Activated CD8-positive, alpha-beta memory T cell treated with anti-CD3 and anti-CD28 coated beads for 24 hours (primary cell): ENCODE data around the gene FAHD2B.
"Not testable (repeated sequence)": the region's sequence is repeated elsewhere in the genome, so short reads cannot be mapped to it uniquely, and the experiment has no call there.

Experiments used
- DNase-seq: peaks from one replicate; pipeline ENCODE4 v3.0.0-alpha.2; 2020

The FAHD2B gene, protein sequence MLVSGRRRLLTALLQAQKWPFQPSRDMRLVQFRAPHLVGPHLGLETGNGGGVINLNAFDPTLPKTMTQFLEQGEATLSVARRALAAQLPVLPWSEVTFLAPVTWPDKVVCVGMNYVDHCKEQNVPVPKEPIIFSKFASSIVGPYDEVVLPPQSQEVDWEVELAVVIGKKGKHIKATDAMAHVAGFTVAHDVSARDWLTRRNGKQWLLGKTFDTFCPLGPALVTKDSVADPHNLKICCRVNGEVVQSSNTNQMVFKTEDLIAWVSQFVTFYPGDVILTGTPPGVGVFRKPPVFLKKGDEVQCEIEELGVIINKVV

DNA sequence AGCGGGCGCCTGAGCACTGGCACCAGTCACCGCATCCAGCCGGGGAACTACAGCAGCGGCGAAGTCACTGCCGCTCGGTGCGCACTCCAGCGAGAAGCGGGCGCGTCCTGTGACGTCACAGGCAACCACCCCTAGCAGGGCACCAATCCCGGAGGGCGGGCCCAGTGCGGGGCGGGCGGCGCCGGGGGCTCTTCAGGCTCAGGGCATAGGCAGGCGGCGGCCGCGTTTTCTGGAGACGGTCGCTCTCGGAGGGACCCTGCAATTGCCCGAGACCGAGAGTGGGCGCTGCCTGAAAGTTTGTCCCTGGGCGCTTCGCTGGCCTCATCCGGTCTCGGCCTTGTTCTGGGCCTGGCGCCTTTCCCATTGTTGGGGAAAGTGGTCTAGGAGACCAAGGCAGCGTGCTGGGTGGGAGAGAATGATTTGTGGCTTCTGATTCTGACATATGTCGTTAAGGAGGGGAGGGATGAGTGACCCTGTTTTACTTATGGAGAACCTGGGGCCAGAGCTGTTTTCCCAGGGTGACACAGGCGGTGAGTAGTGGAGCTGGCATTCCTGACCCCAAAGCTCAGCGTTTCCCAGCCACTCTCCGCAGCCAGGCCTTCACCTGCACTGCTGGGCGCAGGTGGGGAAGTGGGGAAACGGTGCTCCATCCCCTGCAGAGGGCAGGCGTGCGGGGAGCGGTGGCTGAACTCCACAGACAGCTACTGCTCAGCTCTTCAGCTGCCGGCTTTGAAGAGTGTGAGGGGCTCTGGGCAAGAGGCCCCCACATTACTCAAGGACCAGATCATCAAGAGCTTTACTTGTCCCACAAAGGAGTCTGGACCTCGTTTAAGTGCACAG, at the start of gene FAHD2B:
Gene FAHD2B (minus strand): TSS at position 111 of the 840 bp plus-strand sequence. CDS start 3,176 bp downstream, outside the sequence.
- peak; percentile 88 for DNase-seq

DNA sequence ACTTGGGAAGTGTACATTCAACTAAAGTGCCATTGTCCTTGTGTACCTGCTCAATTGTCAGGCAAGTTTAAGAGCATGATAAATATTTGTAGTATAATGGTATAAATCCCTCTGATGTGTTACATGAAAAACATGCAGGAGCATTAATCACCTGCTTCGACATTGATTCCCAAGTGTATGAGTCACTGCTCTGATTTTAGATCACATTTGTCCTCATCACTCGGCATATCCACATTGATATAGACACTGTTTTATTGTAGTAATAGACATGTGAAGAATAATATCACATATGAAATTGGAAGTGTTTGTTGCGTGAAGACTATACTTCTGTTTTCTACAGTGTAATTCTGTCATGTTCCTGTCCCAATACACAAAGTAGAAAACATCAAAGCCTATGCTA, 49.3 kb upstream of the FAHD2B start:
- not testable (repeated sequence) for DNase-seq

DNA sequence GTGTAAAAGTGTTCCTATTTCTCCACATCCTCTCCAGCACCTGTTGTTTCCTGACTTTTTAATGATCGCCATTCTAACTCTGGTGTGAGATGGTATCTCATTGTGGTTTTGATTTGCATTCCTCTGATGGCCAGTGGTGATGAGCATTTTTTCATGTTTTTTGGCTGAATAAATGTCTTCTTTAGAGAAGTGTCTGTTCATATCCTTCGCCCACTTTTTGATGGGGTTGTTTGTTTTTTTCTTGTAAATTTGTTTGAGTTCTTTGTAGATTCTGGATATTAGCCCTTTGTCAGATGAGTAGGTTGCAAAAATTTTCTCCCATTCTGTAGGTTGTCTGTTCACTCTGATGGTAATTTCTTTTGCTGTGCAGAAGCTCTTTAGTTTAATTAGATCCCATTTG, 34.4 kb upstream of the FAHD2B start:
- DNase-seq = not testable (repeated sequence)

DNA sequence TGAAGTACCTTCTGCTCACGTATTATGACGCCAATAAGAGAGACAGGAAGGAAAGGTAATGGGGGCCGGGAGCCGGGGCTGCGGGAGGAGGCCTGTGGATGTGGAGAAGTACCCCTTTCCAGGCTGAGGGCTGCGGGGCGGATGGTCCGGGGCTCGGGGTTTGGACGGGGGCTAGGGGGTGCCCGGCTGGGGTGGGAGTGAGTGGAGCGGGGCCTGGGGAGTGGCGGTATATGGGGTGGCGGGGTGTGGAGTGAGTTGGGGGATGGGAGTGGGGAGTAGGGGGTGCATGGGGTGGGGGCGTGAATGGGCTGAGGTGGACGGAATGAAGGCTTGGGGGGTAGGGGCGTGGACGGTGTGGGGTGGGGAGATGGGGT, 19.2 kb upstream of the FAHD2B start:
- not testable (repeated sequence) for DNase-seq

DNA sequence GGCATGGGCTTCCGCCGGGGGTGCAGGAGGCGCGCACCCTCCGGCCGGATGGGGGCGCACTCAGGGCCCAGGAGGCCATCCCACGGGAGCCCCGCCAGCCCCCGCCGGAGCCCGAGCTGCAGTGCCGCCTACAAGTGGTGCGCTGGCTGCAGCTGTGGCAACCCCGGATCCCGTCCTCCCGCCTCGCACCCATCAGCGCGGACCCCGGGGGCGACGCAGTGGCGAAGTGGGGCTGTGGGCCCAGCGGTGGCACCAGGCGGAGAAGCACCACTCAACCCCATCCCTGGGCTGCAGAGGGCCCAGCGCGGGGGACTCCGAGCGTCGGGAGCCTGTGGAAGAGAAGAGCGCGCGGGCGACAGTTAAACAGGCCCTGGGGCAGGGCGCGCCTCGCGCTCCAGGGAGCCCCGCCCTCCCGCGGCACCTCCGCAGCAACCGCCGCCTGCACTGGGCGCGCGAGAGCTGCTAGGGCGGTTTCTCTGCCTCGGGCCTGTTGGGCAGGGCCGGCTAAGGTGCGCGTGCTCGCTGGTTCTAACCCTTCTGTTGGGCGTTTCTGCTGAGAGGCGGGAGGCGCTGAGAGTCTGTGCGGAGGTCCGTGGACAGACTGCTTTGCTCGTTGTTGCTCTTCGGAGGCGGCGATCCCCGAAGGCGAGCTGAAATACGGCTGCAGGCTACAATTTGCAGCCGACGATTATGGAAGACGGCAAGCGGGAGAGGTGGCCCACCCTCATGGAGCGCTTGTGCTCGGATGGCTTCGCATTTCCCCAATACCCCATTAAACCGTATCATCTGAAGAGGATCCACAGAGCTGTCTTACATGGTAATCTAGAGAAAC, 18.6 kb upstream of the FAHD2B start, which contains the start of gene ANKRD36:
Gene ANKRD36 (plus strand): TSS at position 104 of the 832 bp plus-strand sequence. CDS start 587 bp downstream, at position 691.
- peak; percentile 95 for DNase-seq

DNA sequence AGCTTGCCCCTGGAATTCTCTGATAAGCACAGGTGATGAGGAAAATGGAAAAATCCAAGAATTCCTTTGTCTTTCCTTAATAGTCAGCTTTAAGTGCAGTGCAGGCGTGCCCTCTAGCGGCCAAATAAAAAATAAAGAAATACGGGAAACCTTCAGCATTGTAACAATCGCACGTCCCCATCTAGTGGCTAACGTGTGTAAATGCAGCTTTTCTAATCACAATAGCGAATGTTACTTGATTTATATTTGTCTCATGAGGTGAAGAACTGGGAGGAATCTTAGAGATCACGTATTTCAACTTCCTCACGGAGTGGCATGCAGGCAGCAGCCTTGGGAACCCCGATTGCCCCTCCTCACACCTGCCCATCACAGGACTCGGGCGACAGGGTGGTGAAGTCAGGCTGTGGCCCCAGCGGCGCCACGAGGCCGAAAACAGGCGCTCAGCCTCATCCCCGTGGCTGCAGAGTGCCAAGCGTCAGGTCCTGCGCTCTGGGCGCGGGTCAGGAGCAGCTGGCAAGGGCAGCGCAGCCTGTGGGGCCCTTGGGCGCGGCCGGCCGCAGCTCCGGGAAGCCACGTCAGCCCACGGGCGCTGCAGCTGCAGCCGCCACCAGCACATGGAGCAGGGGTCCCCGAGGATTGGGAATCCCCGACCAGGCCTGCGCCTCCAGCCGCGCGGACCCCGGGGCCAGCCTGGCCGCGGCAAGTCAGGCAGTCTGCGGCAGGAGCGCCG, 17.8 kb upstream of the FAHD2B start:
- DNase-seq = peak; percentile 86

DNA sequence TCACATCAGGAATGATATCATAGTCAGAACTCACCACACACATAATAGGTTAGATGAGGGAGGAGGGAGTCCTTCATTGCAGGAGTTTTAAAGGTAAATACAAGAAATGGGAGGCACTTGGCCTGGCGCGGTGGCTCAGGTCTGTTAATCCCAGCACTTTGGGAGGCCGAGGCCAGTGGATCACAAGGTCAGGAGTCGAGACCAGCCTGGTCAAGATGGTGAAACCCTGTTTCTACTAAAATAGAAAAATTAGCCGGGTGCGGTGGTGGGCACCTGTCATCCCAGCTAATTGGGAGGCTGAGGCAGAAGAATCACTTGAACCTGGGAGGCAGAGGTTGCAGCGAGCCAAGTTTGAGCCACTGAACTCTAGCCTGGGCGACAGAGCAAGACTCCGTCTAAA, 16.6 kb upstream of the FAHD2B start:
- DNase-seq = not testable (repeated sequence)

DNA sequence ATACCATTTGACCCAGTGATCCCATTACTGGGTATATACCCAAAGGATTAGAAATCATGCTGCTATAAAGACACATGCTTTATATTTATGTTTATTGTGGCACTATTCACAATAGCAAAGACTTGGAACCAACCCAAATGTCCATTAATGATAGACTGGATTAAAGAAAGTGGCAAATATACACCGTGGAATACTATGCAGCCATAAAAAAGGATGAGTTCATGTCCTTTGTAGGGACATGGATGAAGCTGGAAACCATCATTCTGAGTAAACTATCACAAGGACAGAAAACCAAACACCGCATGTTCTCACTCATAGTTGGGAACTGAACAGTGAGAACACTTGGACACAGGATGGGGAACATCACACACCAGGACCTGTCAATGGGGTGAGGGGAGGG, 12.2 kb upstream of the FAHD2B start:
- DNase-seq = not testable (repeated sequence)

DNA sequence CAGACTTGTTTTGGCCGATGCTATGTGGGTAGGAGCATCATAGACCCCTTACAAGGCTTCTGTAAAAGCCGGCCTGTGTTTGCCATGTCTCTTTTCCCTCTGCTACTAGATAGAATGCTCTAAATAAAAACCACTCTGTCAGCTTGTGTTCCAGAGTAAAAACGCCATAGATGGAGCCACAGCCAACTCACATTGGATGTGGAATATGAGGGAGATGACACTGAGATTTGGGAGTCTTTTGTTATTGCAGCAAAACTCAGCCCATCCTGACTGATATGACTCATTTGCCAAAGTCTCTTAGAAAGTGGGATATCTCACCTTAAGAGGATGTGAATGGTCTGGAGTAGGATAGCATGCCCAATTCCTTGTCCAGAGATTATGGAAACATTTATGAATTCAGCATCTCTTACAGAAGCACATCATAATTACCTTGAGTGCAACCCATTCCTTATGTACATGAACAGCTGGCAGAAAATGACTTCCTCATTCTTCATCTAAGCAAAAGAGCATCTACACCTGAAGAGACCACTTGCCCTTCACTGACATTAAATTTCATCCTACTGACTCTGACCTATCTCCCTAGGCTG, 4.2 kb upstream of the FAHD2B start:
- DNase-seq = not testable (repeated sequence)

DNA sequence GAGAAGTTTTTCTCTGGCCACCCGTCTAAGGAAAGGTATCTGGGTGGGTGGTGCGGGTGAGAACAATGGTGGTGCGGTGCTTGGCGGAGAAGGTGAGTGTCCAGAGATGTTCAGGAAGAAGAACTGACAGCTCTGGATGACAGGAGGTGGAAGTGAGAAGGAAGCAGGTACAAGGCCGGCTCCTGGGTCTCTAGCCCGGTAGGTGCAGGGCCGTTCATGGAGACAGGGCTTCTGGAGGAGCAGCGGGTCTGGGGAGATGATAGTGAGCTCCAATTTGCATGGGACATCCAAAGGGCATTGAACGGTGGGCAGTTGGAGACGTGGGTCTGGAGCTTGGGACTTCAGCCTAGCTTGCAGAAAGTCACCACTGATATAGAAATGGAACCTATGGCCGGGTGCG, 979 bp upstream of the FAHD2B start:
- DNase-seq = no peak

DNA sequence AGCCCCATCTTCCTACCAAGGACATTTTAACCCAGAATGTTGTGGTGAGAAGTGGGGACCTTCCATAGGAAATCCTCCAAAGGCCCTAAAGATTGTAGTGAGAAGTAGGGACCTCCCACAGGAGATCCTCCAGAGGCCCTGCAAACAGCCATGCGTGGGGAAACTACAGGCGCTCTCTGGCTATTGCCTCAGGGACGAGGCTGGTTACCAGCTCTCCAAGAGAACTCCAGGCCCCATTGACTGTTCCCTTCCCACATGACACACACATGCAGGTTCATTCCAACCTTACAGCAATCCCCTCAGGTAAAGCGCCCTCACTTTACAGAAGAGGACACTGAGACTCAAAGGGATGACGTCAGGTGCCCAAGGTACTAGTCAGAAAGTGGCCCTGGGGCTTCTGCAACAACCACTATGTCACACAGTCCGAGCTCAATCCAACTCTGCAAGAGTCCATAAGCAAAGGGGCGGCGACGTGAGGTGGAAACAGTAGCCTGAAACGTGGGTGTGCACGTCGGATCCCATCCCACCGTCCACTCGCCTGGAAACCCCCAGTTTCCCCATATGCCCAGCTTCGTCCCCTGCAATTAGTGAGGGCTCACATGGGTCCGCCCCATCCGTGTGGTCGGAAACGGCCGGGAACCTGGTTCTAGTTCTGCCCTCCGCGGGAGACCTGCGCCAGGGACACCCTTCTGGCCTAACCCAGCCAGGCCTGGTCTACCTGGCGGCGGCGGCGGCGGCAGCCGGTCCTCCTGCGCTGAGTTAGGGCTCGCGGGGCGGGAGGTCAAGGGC, 505 bp downstream of the FAHD2B start:
- not testable (repeated sequence) for DNase-seq

DNA sequence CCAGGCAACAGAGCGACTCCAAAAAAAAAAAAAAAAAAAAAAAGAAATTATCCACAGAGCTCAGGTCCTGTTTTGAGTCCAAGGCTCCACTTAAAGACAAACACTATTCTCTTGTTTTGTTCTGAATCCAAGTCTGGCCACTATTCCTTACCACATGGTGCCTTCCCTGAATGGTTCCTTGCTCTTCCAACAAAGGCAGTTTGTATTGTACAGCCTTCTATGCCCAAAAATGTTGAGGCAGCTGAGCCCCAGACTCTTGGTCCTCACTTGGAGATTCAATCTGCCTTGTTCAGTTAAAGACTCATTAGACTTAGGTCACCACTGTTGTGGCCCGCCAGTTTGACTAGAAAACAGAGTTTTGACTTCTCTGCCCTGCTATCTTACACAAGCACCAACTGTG, 1.7 kb downstream of the FAHD2B start:
- not testable (repeated sequence) for DNase-seq

DNA sequence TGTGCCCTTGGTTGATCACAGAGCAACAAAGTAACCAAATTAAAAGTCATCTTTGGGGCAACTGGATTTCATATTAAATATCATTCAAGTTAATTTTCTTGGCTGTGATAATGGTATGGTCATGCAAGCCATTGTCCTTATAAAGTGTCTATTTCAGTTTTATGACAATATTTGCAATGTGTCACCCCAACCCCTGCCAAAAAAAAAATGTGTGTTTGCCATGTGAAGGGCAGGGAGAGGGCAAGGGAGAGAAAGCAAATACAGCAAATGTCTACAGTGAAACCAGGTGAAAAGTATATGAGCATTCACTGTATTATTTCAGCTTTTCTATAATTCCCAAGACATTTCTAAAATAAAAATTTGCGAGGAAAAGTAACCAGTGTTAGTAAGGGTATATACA, 6.0 kb downstream of the FAHD2B start:
- DNase-seq = not testable (repeated sequence)

DNA sequence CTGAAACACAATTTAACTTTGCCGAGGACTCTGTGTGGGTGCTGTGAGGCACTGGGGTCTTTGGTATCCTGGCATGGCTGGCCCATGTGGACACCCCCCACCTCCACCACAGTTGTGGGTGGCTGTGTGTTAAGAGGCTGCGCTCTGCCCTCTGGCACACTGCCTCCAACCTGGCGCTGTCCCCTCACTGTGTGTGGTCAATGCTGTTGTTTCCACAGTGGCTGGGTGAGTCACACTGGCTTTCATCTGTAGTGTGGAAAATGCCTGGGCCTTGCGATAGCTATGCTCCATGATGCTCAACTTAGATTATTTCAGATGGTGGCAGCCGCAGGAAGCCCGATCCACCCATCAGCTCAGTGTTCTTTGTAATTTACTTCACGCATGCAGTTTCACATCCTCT, 9.6 kb downstream of the FAHD2B start:
- not testable (repeated sequence) for DNase-seq

DNA sequence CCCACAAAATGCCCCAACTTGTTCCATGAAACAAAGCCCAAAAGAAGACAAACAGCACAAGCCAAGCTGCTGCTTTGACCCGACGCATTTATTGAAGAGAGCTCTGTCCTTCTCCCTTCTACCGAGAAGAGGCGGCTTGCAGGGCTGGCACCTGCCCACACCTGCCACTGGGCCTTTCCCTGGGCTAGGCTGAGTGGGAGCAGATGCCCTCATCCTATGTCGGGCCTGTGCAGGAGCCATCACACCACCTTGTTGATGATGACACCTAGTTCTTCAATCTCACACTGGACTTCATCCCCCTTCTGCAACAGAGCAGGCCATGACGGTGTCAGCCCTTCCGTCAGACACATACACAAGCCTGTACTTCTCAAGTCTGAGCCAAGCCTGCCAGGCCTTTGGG, 11.2 kb downstream of the FAHD2B start:
- not testable (repeated sequence) for DNase-seq

DNA sequence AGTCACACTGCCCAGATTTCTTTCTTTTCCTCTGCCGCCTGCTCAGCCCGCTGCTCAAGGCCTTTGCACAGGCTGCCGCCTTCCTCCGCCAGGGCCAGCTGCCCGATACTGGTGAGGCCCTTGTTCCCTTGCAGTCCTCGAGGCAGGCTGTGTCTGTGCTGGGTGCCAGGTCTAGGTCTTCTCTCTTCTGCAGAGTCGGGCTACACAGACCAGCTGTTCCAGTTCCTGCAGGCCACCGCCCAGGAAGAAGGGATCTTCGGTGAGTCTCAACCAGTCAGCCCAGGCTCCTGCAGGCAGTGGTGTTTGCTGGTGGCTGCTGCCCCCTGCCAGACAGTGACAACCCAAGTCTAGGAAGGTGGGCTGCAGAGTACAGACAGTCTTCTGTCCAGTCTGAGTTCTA, 12.5 kb downstream of the FAHD2B start:
- not testable (repeated sequence) for DNase-seq

DNA sequence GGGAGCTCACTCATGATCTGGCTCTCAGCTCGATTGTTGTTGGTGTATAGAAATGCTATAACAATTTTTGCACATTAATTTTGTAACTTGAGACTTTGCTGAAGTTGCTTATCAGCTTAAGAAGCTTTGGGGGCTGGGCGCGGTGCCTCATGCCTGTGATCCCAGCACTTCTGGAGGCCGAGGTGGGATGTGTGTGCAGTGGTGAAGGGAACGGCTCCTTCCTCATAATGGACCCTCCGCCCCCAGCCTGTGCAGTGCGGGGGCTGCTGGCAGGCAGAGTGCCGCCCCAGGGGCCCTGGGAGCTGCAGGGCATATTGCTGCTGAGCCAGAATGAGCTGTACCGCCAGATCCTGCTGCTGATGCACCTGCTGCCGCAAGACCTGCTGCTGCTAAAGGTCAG, 13.8 kb downstream of the FAHD2B start:
- not testable (repeated sequence) for DNase-seq

DNA sequence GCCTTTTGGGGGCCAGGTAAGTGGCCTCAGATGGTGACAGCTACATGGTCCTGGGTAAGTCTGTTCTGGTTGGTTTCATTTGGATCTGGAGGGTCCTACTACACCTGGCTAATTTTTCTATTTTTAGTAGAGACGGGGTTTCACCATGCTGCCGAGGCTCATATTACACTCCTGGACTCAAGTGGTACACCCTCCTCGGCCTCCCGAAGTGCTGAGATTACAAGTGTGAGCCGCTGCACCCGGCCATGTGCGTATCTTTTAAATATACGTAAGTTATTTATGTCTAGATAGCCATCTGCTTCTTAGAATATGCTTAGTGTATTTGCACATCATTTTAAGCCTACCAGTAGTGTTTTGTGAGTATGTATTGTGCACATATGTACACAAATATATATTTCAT, 17.5 kb downstream of the FAHD2B start:
- DNase-seq = not testable (repeated sequence)

DNA sequence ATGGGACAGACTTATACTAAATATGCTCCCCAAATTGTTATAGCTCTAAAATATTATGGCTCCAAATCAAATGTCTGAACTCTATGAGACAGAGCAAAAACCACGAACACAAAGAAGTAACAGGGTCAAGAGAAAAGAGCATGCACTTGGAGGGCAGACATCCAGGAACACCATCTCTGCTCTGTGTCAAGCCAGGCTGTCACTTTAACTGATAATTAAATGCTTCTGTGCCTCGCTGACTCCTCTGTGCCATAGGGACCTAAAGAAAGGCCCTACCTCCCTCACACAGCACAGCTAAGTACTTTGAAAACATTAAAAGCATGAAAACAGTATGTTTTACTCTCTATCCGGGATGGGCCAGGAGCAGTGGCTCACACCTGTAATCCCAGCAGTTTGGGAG, 23.8 kb downstream of the FAHD2B start:
- DNase-seq = not testable (repeated sequence)

DNA sequence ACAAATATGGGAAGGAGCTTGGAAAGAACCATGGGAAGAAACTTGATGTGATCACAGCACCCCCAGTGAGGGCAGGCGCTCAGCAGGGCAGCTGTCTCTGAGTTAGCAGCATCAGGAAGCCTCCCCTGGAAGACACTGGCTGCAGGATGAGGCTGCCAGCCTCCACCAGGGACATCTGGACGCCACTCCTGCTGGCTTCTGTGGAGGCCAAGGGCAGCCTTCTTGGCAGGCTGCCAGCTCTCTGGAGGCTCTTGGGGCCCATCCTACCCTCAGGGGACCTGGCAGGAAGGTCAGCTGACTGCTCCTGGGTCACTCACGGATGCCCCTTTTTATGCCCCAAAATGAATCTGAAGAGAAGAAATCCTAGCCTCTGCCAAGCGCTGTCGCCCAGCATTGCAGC, 26.0 kb downstream of the FAHD2B start:
- DNase-seq = not testable (repeated sequence)

DNA sequence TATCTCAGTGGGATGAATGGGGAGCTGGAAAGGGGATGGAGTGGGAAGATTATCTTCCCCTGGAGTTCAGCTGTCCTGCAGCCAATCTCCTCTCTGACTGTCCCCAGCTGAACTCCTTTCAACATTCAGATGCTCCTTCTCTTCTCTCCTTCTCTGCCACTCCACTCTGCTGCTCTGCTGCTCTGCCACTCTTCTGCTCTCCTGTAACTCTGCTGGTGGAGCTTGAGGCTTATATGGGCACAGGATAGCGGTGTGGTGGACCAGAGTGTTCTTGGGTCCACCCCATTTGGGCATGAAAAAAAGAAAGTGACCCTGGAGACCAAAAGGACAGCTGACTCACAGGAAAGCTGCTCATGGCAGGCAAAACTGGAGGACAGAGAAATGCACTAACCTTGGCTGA, 26.6 kb downstream of the FAHD2B start:
- DNase-seq = no peak
